C4-2B (cell line): ENCODE measurements around the gene FOLR1.

Experiments
- CTCF ChIP-seq: fragments of 450-650 bp; conservative IDR thresholded peaks from 2 replicates; pipeline ENCODE4 v1.5.1; 2017; ENCODE audit warnings: mild to moderate bottlenecking
- ZFX ChIP-seq: fragments of 450-650 bp; IDR thresholded peaks from 2 replicates; pipeline ENCODE4 v1.6.1; 2017

- no peak for TF ChIP-seq CTCF
- TF ChIP-seq ZFX: no peak
Measured at GRCh38 chr11:72221386-72222075, 29.6 kb downstream of the FOLR1 start.
